HepG2 (cell line): Measurements from ENCODE around the gene PBLD.

Experiments
- CEBPB ChIP-seq: IDR thresholded peaks from 2 replicates; pipeline ENCODE4 v1.6.1; 2011; ENCODE audit warnings: low read depth, low read length, improper control_type of control experiment, borderline replicate concordance
- ETV6 ChIP-seq: sonication (generic); formaldehyde crosslinking; conservative IDR thresholded peaks from 2 replicates; pipeline ENCODE4 v1.4.0; 2020; ENCODE audit warnings: missing genetic modification reagents
- FOXP4 ChIP-seq: sonication (generic); formaldehyde crosslinking; IDR thresholded peaks from 2 replicates; pipeline ENCODE4 v1.4.0; 2020; ENCODE audit warnings: missing genetic modification reagents
- HINFP ChIP-seq: sonication (generic); formaldehyde crosslinking; IDR thresholded peaks from 2 replicates; pipeline ENCODE4 v1.4.0; 2020; ENCODE audit warnings: low read depth, mild to moderate bottlenecking, missing genetic modification reagents
- JUNB ChIP-seq: sonication (generic); formaldehyde crosslinking; IDR thresholded peaks from 2 replicates; pipeline ENCODE4 v1.8.0; 2022; ENCODE audit warnings: missing genetic modification reagents, mild to moderate bottlenecking, borderline replicate concordance
- MAFK ChIP-seq, 2 experiments: IDR thresholded peaks in 1 of 2; conservative IDR thresholded peaks in 1 of 2; 2 replicates each; pipeline ENCODE4 v1.6.1; 2011; ENCODE audit warnings: improper control_type of control experiment in 2 of 2, low read length in 2 of 2
- MAX ChIP-seq: IDR thresholded peaks from 2 replicates; pipeline ENCODE4 v1.6.1; 2012; ENCODE audit warnings: inconsistent platforms
- PHF5A ChIP-seq: IDR thresholded peaks from one replicate; pipeline ENCODE4 v1.6.1; 2018; ENCODE audit warnings: low read depth, missing genetic modification reagents; ENCODE audit not compliant: unreplicated experiment
- POLR2AphosphoS5 ChIP-seq: IDR thresholded peaks from 2 replicates; pipeline ENCODE4 v1.6.1; 2012; ENCODE audit warnings: low read depth, low read length
- TCF7L2 ChIP-seq: IDR thresholded peaks from 2 replicates; pipeline ENCODE4 v1.6.1; 2011; ENCODE audit warnings: mild to moderate bottlenecking, low read depth, low read length, moderate library complexity
- TP53 ChIP-seq: sonication (generic); formaldehyde crosslinking; conservative IDR thresholded peaks from 2 replicates; pipeline ENCODE4 v1.4.0; 2020; ENCODE audit warnings: missing genetic modification reagents
- ZNF274 ChIP-seq: sonication (generic); formaldehyde crosslinking; IDR thresholded peaks from 2 replicates; pipeline ENCODE4 v1.5.1; 2020; ENCODE audit warnings: mild to moderate bottlenecking, missing genetic modification reagents
- ZNF280B ChIP-seq: sonication (generic); formaldehyde crosslinking; IDR thresholded peaks from 2 replicates; pipeline ENCODE4 v1.5.0; 2020; ENCODE audit warnings: missing genetic modification reagents, mild to moderate bottlenecking, borderline replicate concordance

GRCh38 chr10:68235581-68235980 is 97.1 kb downstream of the PBLD start:
- TF ChIP-seq ZNF280B (CRISPR knock-in tag) (no peak), ZNF274 (CRISPR knock-in tag) (no peak), ETV6 (no peak), MAFK (conservative IDR thresholded peaks at IDR 0.05 in 1 of 2, IDR thresholded peaks at IDR 0.05 in 1 of 2; ENCODE audit: low read length in 2 of 2) (no peak), MAX (no peak), PHF5A (CRISPR knock-in tag) (no peak), JUNB (CRISPR knock-in tag) (no peak), HINFP (CRISPR knock-in tag) (no peak), TCF7L2 (no peak), CEBPB (no peak), TP53 (no peak), FOXP4 (CRISPR knock-in tag) (no peak), POLR2AphosphoS5 (no peak)
